ENCODE data around the gene LOC101059915.
"Not testable (repeated sequence)": the region's sequence is repeated elsewhere in the genome, so short reads cannot be mapped to it uniquely, and the experiment has no call there.

LOC101059915 gene

DNA sequence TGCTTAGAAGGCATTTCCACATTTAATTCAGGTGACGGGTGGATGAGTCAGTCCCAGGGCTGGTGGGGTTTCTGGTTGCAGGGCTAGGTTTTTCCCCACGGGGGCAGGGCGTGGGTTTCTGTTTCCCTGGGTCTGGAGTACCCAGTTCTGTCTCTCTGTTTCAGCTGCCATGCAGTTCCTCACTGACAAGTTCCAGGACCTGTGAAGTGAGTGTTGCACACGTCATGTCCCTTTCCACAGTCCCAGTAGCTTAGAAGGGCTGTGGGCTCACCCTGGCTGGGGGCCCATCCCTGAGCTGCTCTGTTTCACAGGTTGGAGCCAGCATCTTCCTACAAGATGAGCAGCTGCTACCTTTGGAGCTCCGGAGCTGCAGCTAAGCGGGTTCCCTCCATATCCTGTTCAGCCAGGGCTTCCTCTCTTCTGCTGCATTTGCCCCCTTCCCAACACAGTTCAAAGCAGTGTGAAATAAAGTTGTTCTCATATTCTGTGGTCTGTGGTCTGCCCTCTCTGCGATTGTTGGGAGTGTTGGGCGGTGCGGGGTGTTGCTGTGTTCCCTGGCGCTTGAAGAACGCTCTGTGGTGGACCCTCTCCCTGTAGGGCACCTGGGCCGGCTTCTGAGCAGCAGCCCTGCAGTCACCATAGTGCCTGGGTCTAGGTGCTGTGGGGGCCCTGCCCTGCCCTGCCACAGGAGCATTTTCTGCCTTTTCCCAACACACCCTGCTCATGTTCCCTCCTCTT lies 3.9 kb downstream of the LOC101059915 start:
- DNase-seq (ENCODE audit: extremely low spot score in 2 of 2): peak in 1 of 2 donors; percentile 47
- H3K4me3 ChIP-seq: no peak overlapping the region
- no peak overlapping the region for H3K27ac ChIP-seq
- no peaks in the 10 kb centered on the region for H3K4me1 ChIP-seq
- no peaks in the 10 kb centered on the region for H3K27me3 ChIP-seq
- TF ChIP-seq, protein P1, sequence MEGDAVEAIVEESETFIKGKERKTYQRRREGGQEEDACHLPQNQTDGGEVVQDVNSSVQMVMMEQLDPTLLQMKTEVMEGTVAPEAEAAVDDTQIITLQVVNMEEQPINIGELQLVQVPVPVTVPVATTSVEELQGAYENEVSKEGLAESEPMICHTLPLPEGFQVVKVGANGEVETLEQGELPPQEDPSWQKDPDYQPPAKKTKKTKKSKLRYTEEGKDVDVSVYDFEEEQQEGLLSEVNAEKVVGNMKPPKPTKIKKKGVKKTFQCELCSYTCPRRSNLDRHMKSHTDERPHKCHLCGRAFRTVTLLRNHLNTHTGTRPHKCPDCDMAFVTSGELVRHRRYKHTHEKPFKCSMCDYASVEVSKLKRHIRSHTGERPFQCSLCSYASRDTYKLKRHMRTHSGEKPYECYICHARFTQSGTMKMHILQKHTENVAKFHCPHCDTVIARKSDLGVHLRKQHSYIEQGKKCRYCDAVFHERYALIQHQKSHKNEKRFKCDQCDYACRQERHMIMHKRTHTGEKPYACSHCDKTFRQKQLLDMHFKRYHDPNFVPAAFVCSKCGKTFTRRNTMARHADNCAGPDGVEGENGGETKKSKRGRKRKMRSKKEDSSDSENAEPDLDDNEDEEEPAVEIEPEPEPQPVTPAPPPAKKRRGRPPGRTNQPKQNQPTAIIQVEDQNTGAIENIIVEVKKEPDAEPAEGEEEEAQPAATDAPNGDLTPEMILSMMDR (IDR thresholded peaks at IDR 0.05): no peak
- no peak for TF ChIP-seq POLR2A (IDR thresholded peaks at IDR 0.05)
- TF ChIP-seq POLR2AphosphoS5 (IDR thresholded peaks at IDR 0.05; ENCODE audit: insufficient read depth in 1 of 2, low read depth in 1 of 2): no peak
- H3K36me3 ChIP-seq: no peaks in the 10 kb centered on the region
- H3K9me3 ChIP-seq: no peaks in the 10 kb centered on the region
- intact Hi-C loops (cut with DNase I): no loop called here

DNA sequence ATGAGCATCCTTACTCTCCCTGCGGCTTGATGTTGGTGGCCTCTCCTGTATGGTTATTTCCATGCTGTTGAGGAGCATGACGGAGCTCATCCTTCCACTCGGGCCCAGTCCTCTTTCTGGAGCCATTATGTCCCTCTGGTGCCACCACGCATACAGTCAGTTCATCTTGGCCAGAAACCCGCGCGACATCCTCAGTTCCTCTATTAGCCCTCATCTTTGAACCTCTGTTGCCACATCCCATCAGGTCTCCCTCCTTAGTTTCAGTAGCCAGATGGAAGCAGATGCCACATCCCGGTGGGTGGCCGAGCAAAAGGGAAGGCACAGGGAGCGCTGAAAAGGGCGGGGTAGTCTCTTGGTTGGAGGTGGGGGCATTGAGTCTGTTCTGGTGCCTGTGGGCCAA lies 4.6 kb downstream of the LOC101059915 start:
- H3K9me3 ChIP-seq: no peaks in the 10 kb centered on the region
- no peaks in the 10 kb centered on the region for H3K4me1 ChIP-seq
- TF ChIP-seq, protein P1 (IDR thresholded peaks at IDR 0.05): no peak
- TF ChIP-seq POLR2A (IDR thresholded peaks at IDR 0.05) (no peak), POLR2AphosphoS5 (IDR thresholded peaks at IDR 0.05; ENCODE audit: insufficient read depth in 1 of 2, low read depth in 1 of 2) (no peak)
- DNase-seq (ENCODE audit: extremely low spot score in 2 of 2): peak in 1 of 2 donors; percentile 44
- no peaks in the 10 kb centered on the region for H3K27me3 ChIP-seq
- H3K27ac ChIP-seq: no peak overlapping the region
- H3K4me3 ChIP-seq: no peak overlapping the region
- no peaks in the 10 kb centered on the region for H3K36me3 ChIP-seq
- intact Hi-C loops (cut with DNase I): no loop called here

DNA sequence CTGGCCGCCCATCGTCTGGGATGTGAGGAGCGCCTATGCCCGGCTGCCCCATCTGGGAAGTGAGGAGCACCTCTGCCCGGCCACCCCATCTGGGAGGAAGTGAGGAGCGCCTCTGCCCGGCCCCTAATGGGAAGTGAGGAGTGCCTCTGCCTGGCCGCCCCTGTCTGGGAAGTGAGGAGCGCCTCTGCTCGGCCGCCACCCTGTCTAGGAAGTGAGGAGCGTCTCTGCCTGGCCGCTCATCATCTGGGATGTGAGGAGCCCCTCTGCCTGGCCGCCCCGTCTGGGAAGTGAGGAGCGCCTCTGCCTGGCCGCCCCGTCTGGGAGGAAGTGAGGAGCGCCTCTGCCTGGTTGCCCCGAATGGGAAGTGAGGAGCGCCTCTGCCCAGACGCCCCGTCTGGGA lies 8.3 kb downstream of the LOC101059915 start:
- intact Hi-C loops (cut with DNase I); H3K27ac ChIP-seq; H3K9me3 ChIP-seq; H3K27me3 ChIP-seq; H3K36me3 ChIP-seq; H3K4me1 ChIP-seq; H3K4me3 ChIP-seq: not testable (repeated sequence)
- DNase-seq (ENCODE audit: extremely low spot score in 2 of 2): peak in 1 of 2 donors; percentile 5

DNA sequence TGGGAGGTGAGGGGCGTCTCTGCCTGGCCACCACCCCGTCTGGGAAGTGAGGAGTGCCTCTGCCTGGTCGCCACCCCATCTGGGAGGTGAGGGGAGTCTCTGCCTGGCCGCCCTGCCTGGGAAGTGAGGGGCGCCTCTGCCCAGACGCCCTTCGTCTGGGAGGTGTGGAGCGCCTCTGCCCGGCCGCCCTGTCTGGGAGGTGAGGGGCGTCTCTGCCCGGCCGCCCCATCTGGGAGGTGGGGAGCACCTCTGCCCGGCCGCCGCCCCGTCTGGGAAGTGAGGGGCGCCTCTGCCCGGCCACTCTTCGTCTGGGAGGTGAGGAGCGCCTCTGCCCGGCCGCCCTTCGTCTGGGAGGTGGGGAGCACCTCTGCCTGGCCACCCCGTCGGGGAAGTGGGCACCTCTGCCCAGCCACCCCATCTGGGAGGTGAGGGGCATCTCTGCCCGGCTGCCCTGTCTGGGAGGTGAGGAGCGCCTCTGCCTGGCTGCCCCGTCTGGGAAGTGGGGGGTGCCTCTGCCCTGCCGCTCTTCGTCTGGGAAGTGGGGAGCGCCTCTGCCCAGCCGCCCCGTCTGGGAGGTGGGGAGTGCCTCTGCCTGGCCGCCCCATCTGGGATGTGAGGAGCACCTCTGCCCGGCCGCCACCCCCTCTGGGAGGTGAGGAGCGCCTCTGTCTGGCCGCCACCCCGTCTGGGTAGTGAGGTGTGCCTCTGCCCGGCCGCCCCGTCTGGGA lies 8.9 kb downstream of the LOC101059915 start:
- H3K9me3 ChIP-seq; H3K27me3 ChIP-seq; H3K27ac ChIP-seq; H3K4me1 ChIP-seq; H3K4me3 ChIP-seq; intact Hi-C loops (cut with DNase I); H3K36me3 ChIP-seq: not testable (repeated sequence)
- DNase-seq (ENCODE audit: extremely low spot score in 2 of 2): peak in 1 of 2 donors; percentile 56

DNA sequence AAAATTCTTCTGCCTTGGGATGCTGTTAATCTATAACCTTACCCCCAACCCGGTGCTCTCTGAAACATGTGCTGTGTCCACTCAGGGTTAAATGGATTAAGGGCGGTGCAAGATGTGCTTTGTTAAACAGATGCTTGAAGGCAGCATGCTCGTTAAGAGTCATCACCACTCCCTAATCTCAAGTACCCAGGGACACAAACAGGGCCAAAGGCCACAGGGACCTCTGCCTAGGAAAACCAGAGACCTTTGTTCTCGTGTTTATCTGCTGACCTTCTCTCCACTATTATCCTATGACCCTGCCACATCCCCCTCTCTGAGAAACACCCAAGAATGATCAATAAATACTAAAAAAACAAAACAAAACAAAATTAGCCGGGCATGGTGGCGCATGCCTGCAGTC lies 9.8 kb downstream of the LOC101059915 start:
- H3K27ac ChIP-seq; H3K4me1 ChIP-seq; H3K4me3 ChIP-seq; H3K9me3 ChIP-seq; intact Hi-C loops (cut with DNase I); DNase-seq (ENCODE audit: extremely low spot score in 2 of 2); H3K36me3 ChIP-seq; H3K27me3 ChIP-seq: not testable (repeated sequence)

DNA sequence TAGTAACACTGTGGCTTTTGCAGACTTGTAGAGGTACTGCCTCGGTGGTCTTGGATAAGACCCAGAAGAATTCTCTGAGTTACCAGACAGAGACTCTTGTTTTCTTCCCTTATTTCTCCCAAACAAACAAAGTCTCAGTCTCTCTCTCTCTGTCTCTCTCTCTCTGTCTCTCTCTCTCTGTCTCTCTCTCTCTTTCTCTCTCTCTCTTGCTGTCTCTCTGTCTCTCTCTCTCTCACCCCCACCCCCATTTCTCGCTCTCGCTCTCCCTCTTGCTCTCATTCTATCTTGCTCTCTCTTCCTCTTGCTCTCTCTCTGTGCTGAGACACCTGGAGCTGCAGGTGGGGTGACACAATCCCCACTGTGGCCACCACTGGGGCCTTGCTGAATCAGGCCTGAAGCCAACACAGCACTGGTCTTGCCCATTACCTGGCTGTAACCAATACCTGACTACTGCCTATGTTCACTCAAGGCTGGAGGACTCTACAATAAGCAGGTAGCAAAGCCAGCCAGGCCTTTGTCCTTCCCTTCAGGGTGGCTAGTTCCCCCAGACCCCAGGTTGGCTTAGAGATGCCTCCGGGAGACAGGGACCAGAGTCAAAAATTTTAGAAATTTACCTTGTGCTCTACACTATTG lies 12.3 kb downstream of the LOC101059915 start:
- Histone ChIP-seq H3K27ac (no peak overlapping the region), H3K9me3 (no peaks in the 10 kb centered on the region), H3K4me3 (no peak overlapping the region), H3K4me1 (no peaks in the 10 kb centered on the region), H3K36me3 (no peaks in the 10 kb centered on the region), H3K27me3 (no peaks in the 10 kb centered on the region)
- no peak for TF ChIP-seq POLR2AphosphoS5 (IDR thresholded peaks at IDR 0.05; ENCODE audit: insufficient read depth in 1 of 2, low read depth in 1 of 2)
- peak in 1 of 2 donors; percentile 32 for DNase-seq (ENCODE audit: extremely low spot score in 2 of 2)
- intact Hi-C loops (cut with DNase I): no loop called here

DNA sequence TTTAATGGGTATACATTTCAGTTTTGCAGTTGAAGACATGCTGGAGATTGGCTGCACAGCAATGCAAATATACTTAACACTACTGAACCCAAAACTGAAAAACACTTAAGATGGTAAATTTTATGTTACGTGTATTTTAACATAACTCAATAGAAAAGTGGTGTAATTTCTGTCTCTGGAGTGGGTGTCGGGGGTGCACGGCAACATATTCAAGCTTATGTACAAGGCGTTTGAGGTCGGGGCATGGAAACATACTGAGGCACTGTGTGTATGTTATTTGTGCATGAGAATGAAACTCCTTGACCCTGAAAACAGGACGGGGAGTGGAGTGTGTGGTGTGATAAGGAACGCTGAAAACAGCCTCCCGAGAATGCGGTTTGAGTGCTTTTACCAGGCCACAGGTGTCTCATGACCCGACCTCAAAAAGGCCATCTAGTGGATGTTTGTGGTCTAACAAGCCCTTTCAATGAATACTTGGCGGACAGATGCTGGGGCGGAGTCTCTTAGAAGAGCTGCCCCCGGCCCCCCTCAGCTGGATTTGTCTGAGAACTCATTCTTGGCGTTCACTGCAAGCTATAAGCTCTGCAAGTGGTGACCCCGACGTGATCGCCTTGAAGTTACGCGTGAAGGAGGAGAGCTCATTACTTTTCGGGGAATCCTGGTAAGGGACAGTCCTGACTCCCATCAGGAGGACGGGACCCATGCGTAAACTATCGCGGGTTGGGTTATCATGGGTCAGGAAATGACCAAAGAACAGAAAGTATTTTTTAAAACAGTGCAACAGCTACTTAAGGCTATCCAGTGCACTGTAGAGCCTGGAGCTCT lies 29.5 kb downstream of the LOC101059915 start:
- intact Hi-C loops (cut with DNase I); H3K27ac ChIP-seq; H3K4me3 ChIP-seq; H3K36me3 ChIP-seq; DNase-seq (ENCODE audit: extremely low spot score in 2 of 2); H3K9me3 ChIP-seq; H3K27me3 ChIP-seq; H3K4me1 ChIP-seq: not testable (repeated sequence)

DNA sequence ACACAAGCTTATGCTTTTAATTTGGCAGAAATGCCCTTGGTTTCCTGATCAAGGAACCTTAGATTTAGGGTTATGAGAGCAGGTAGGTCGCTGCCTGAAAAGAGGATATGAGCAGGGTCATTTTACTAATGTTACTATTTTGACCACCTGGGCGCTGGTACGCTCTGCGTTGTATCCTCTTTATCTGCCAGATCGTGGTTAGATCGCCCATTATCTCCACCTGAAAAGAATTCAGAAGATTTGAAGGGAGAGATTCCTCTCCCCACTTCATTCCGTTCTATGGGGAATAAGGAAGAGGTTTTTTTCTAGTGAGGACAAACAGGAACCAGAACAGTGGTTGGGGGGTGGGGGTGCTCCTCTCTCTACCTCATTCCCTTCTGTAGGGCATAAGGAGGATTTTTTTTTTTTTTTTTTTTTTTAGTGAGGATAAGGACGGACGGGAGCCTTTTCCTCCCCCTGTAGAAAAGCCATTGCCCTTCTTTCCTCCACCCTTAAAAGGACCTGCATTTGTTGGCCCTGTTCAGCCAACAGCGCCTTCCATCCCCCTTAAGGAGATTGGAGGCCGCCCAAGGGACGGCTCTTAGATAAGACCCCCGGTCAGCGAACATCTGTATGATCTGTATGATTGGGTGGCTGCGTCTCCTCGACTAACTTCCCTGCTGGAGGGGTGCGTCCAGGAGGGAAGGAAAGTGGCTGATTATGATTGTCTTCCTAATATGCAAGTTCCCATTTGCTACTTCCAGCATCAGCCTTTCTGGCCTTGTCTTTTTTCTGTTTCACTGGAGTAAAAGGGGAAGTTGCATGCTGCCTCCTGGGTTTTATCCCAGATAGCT lies 30.3 kb downstream of the LOC101059915 start:
- H3K4me3 ChIP-seq; H3K27ac ChIP-seq; intact Hi-C loops (cut with DNase I); H3K27me3 ChIP-seq; H3K9me3 ChIP-seq; DNase-seq (ENCODE audit: extremely low spot score in 2 of 2); H3K36me3 ChIP-seq; H3K4me1 ChIP-seq: not testable (repeated sequence)

DNA sequence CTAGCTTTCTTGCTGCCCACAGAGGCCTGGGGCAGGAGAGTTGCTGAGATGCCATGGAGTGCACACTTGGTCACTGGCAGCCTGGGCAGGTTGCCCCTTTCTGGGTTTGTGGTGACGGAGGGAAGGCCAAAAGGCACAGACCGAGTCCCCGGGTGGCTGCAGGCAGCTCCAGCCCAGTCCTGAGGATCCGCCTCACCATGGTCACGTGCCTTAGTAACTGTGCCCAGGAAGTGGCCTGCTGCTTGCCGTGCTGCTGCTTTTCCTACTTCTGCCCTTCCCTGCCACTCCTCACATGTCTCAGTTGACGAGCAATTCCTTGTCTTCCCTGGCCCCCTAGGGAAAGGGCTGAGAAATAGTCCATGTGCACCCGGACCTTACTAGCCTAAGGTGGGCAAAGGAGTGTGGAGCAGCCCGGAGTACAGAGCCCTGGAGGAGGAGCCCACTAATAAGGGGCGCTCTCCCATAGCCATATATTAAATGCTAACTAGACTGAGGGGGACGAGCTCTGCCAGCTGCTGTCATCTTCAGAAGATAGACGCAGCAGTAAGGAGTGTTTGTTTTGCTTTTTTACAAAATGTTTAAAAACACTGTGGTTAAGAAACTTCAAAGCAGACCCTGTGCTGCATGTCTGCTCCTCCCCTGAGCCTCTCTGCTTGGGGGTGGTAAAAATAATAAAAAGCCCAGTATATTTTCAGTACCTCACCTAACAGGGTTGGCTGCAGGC lies 31.1 kb downstream of the LOC101059915 start:
- H3K27ac ChIP-seq; H3K4me1 ChIP-seq; H3K9me3 ChIP-seq; H3K4me3 ChIP-seq; H3K36me3 ChIP-seq; intact Hi-C loops (cut with DNase I); H3K27me3 ChIP-seq; DNase-seq (ENCODE audit: extremely low spot score in 2 of 2): not testable (repeated sequence)

All from vagina (tissue), 2 donors.